HCT116 (cell line): ENCODE data around the gene SLFN11. TPM values are rescaled to one million over a fixed set of nuclear protein-coding genes. Genes with fewer than 3 reads are reported as not detected.
"Not testable (repeated sequence)": the region's sequence is repeated elsewhere in the genome, so short reads cannot be mapped to it uniquely, and the experiment has no call there.

Source experiments
- ATAC-seq: fragments of 200-7000 bp; cut with Tn5 transposase; 2 replicates; pipeline ENCODE4 v1.9.1; 2020; ENCODE audit warnings: mild to moderate bottlenecking, moderate library complexity
- BruUV-seq: library from RNA; stranded (reverse); fragments of 400-500 nt; replicated peaks from 2 replicates; lab custom pipeline; 2021; lab: Mats Ljungman, UMichigan
- CTCF ChIA-PET: fragments of 300-600 bp; sonication (Branson Sonifier 250); formaldehyde crosslinking; loops from one replicate; lab custom pipeline; 2021; ENCODE audit warnings: antibody characterized with exemption; lab: Charles Lee
- POLR2A ChIA-PET: fragments of 300-600, 350-600 bp; sonication (Branson Sonifier 250); formaldehyde crosslinking; loops from one replicate; lab custom pipeline; 2021; ENCODE audit warnings: antibody characterized with exemption; lab: Charles Lee
- RAD21 ChIA-PET, 2 experiments: fragments of 300-600 bp; sonication (Branson Sonifier 250); formaldehyde crosslinking; loops; one replicate each; lab custom pipeline; 2023; ENCODE audit warnings: low total read pairs in 2 of 2; ENCODE audit not compliant: uncharacterized antibody in 2 of 2, unreplicated experiment in 2 of 2, low non-redundant PET in 1 of 2; lab: Charles Lee
- DNase-seq: peaks from one replicate; pipeline ENCODE4 v3.0.0-alpha.2; 2010; ENCODE audit warnings: low read depth, low spot score
- H2AFZ ChIP-seq: fragments of 200-600 bp; shearing (Covaris generic), sonication (generic); 2 replicates; pipeline ENCODE4 v1.6.1; 2017; ENCODE audit warnings: low read depth, mixed run types, mixed read lengths, antibody characterized with exemption, low read length; ENCODE audit not compliant: poor library complexity, severe bottlenecking
- H3K27ac ChIP-seq: 2 replicates; pipeline ENCODE4 v1.5.1; 2012; ENCODE audit warnings: low read depth, low read length
- H3K27me3 ChIP-seq: fragments of 200-600 bp; sonication (generic); 2 replicates; pipeline ENCODE4 v1.6.1; 2016; ENCODE audit warnings: mixed run types, low read length, mixed read lengths; ENCODE audit not compliant: insufficient read depth
- H3K36me3 ChIP-seq, 2 experiments: fragments of 200-500 bp in 1 of 2; fragments of 200-600 bp in 1 of 2; sonication (Bioruptor generic) in 1 of 2; sonication (generic) in 1 of 2; 2 replicates each; pipeline versions ENCODE4 v1.5.1 to v1.6.1; 2014 to 2016; ENCODE audit warnings: low read length in 2 of 2, inconsistent platforms in 1 of 2, mixed read lengths in 1 of 2, mixed run types in 1 of 2; ENCODE audit not compliant: insufficient read depth in 2 of 2, control insufficient read depth in 1 of 2
- H3K4me1 ChIP-seq, 2 experiments: fragments of 200-600 bp in 1 of 2; sonication (generic) in 1 of 2; 2 replicates each; pipeline versions ENCODE4 v1.5.1 to v1.6.1; 2012 to 2017; ENCODE audit warnings: low read length in 2 of 2, inconsistent platforms in 1 of 2, mild to moderate bottlenecking in 1 of 2, mixed read lengths in 1 of 2, mixed run types in 1 of 2, moderate library complexity in 1 of 2; ENCODE audit not compliant: insufficient read depth in 2 of 2, control insufficient read depth in 1 of 2
- H3K4me2 ChIP-seq: fragments of 200-600 bp; sonication (generic); 2 replicates; pipeline ENCODE4 v1.6.1; 2017; ENCODE audit warnings: mixed run types, low read length, mixed read lengths
- H3K4me3 ChIP-seq, 2 experiments: fragments of 200-600 bp in 1 of 2; sonication (generic) in 1 of 2; replicated peaks in 1 of 2; 2 replicates each; pipeline ENCODE4 v1.5.1; 2011 to 2016; ENCODE audit warnings: low read length in 2 of 2, control low read depth in 1 of 2, low read depth in 1 of 2, mild to moderate bottlenecking in 1 of 2, mixed read lengths in 1 of 2, mixed run types in 1 of 2
- H3K79me2 ChIP-seq: fragments of 200-600 bp; sonication (generic); 2 replicates; pipeline ENCODE4 v1.6.1; 2017; ENCODE audit warnings: mild to moderate bottlenecking, mixed run types, low read length, moderate library complexity, mixed read lengths; ENCODE audit not compliant: insufficient read depth
- H3K9ac ChIP-seq: fragments of 200-600 bp; sonication (generic); 2 replicates; pipeline ENCODE4 v1.6.1; 2016; ENCODE audit warnings: low read length, mixed read lengths
- H3K9me2 ChIP-seq: fragments of 200-600 bp; sonication (generic), shearing (Covaris generic); 2 replicates; pipeline ENCODE4 v1.6.1; 2017; ENCODE audit warnings: mixed run types, mild to moderate bottlenecking, moderate library complexity; ENCODE audit not compliant: insufficient read depth
- H3K9me3 ChIP-seq, 2 experiments: fragments of 200-500 bp in 1 of 2; fragments of 200-600 bp in 1 of 2; sonication (Bioruptor generic) in 1 of 2; sonication (generic) in 1 of 2; 2 replicates each; pipeline ENCODE4 v1.6.1; 2014 to 2017; ENCODE audit warnings: low read length in 2 of 2, mixed read lengths in 2 of 2, inconsistent platforms in 1 of 2, low read depth in 1 of 2, mild to moderate bottlenecking in 1 of 2, mixed run types in 1 of 2, moderate library complexity in 1 of 2; ENCODE audit not compliant: control insufficient read depth in 1 of 2, insufficient read depth in 1 of 2
- H4K20me1 ChIP-seq: fragments of 200-600 bp; sonication (generic), shearing (Covaris generic); 2 replicates; pipeline ENCODE4 v1.6.1; 2017; ENCODE audit warnings: mixed run types, mild to moderate bottlenecking, moderate library complexity; ENCODE audit not compliant: insufficient read depth
- CTCF ChIP-seq, 3 experiments: fragments of 200-600 bp in 1 of 3; sonication (generic) in 1 of 3; IDR thresholded peaks in 2 of 3; conservative IDR thresholded peaks in 1 of 3; 2 replicates each; pipeline ENCODE4 v1.5.1; 2012 to 2017; ENCODE audit warnings: low read depth in 2 of 3, low read length in 2 of 3, antibody characterized with exemption in 1 of 3, borderline replicate concordance in 1 of 3, control low read depth in 1 of 3, mild to moderate bottlenecking in 1 of 3, mixed read lengths in 1 of 3, mixed run types in 1 of 3, moderate library complexity in 1 of 3; ENCODE audit not compliant: insufficient read depth in 1 of 3
- YY1 ChIP-seq: IDR thresholded peaks from 2 replicates; pipeline ENCODE4 v1.6.1; 2011; ENCODE audit warnings: low read length, low read depth, moderate library complexity, mild to moderate bottlenecking; ENCODE audit not compliant: insufficient replicate concordance; ENCODE audit errors: extremely low read depth
- ZBTB33 ChIP-seq: IDR thresholded peaks from 2 replicates; pipeline ENCODE4 v1.6.1; 2011; ENCODE audit warnings: mild to moderate bottlenecking, low read length, moderate library complexity; ENCODE audit not compliant: insufficient replicate concordance; ENCODE audit errors: extremely low read depth
- intact Hi-C: fragments of 100-400 bp; cut with micrococcal nuclease; formaldehyde crosslinking; loops from 2 replicates; pipeline ENCODE4 v1.10.0; 2022
- total RNA-seq: library from RNA; stranded (reverse); gene quantifications from one replicate; pipeline ENCODE4 v1.2.1, GENCODE V29; 2021; ENCODE audit not compliant: unreplicated experiment

SLFN11 gene
- total RNA-seq, 1 experiment from 2014 or later, result not detected

GRCh38 chr17:35337364-35337763 lies 36.1 kb downstream of the SLFN11 start:
- RAD21 ChIA-PET, result no interaction called here
- CTCF ChIA-PET, result no interaction called here
- no TSS peak for BruUV-seq
- POLR2A ChIA-PET, result no interaction called here
- DNase-seq, result no peak
- Histone ChIP-seq H4K20me1 (no peaks in the 10 kb centered on the region), H3K4me2 (no peak overlapping the region), H3K36me3 (no peaks in the 10 kb centered on the region), H3K27me3 (peaks cover 54% of the 10 kb centered on the region), H3K9me2 (no peaks in the 10 kb centered on the region), H3K27ac (no peak overlapping the region), H3K4me1 (no peaks in the 10 kb centered on the region), H3K4me3 (no peak overlapping the region)
- no peak for ATAC-seq
- intact Hi-C loops, result no loop called here
- no peak for TF ChIP-seq ZBTB33
- no peak for TF ChIP-seq CTCF (IDR thresholded peaks at IDR 0.05 in 2 of 3, conservative IDR thresholded peaks at IDR 0.05 in 1 of 3; ENCODE audit: borderline replicate concordance in 1 of 3, insufficient read depth in 1 of 3, low read depth in 2 of 3, low read length in 2 of 3)
- TF ChIP-seq YY1, result no peak
- TF ChIP-seq, all 23 proteins: peak for 0
- no peaks in the 10 kb centered on the region for H3K79me2 ChIP-seq
- peaks cover 3 to 4% of the 10 kb centered on the region in 2 experiments; a peak in 1 of 4 replicates for H3K9me3 ChIP-seq
- H3K9ac ChIP-seq, result no peak overlapping the region
- no peak overlapping the region for H2AFZ ChIP-seq

- ATAC-seq, result not testable (repeated sequence)
These were observed 39.8 kb downstream of the SLFN11 start for GRCh38 chr17:35333578-35333977.

More at GRCh38 chr17:35333578-35333977, 39.8 kb downstream of the SLFN11 start:
- H3K4me3 ChIP-seq, H2AFZ ChIP-seq, H3K79me2 ChIP-seq, H3K4me2 ChIP-seq, H3K27ac ChIP-seq, intact Hi-C loops, H3K9ac ChIP-seq, H3K9me2 ChIP-seq, H3K36me3 ChIP-seq, H4K20me1 ChIP-seq, H3K4me1 ChIP-seq, DNase-seq, BruUV-seq, POLR2A ChIA-PET, RAD21 ChIA-PET, H3K9me3 ChIP-seq, CTCF ChIA-PET: not testable (repeated sequence)
- peaks cover 67% of the 10 kb centered on the region for H3K27me3 ChIP-seq
